Activated naive CD4-positive, alpha-beta T cell (primary cell): ENCODE data around the gene ARFIP2.
"Not testable (repeated sequence)": the region's sequence is repeated elsewhere in the genome, so short reads cannot be mapped to it uniquely, and the experiment has no call there.

ENCODE experiments used
- DNase-seq, 4 experiments: peaks; one replicate each; lab custom pipeline; 2025; lab: John Stamatoyannopoulos, UW

ARFIP2 gene, protein sequence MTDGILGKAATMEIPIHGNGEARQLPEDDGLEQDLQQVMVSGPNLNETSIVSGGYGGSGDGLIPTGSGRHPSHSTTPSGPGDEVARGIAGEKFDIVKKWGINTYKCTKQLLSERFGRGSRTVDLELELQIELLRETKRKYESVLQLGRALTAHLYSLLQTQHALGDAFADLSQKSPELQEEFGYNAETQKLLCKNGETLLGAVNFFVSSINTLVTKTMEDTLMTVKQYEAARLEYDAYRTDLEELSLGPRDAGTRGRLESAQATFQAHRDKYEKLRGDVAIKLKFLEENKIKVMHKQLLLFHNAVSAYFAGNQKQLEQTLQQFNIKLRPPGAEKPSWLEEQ

DNA sequence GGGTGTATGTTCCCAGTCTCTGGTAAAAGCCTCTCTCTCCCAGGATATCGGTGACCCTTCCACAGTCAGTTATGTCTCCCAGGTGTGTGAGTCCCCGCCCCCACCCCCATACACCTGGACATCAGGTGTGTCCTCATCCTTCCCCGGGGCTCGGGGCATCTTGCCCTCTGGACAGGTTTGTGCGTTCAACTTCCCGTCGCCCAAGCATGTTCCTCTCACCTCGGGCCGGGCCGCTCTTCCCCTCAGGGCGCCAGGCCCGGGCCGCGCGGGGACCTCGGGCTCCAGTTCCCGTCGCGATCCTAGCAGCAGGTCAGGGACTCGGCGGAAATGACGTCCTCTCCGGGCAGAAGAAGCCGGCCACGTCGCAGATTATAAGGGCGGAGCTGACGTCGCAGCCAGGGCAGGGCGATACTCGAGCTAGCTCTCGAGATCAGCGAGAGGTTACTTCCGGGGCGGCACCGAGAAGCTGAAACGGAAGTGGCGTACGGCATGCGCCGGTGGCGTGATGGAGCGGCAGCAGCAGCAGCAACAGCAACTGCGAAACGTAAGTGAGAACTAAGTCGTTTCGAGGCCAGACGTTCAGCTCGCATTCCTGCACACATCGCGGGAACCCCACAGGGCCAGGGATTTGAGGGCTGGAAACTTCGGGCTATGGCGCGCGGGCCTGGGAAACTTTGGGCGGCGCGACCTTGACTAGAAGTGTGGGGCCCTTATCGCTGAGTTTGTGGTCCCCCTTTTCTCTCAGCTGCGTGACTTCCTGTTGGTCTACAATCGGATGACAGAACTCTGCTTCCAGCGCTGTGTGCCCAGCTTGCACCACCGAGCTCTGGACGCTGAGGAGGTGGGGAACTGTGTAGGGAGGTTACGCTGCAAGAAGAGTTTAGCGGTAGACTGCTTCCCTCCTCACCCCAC is at the start of gene ARFIP2, which contains the start of gene TIMM10B:
Gene ARFIP2, minus strand, starts transcription at position 320 of the 912 bp plus-strand sequence. CDS start 910 bp downstream, outside the sequence.
Gene TIMM10B, plus strand, starts transcription at position 490 of the 912 bp plus-strand sequence. Its CDS starts 16 bp downstream, at position 506.
- peak; percentile 87 to 93 (median 92) for DNase-seq

DNA sequence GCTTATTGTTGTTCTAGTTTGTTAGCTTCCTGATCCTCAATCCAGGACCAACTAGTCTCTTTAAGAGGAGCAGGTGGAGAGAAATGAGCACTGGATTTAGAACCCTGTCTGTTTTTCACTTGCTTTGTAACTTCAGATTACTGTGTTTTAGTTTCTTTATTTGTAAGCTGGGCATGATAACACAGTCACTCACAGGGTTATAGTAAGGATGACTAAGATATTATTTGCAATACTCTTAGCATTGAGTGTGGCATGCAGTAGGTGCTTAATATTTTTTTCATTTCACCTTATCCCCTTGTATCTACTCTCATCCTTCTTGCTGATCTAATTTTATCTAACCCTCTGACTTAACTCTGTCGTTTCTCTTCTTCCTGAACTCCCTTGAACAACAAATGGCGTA is 49.7 kb upstream of the ARFIP2 start:
- DNase-seq, result no peak

DNA sequence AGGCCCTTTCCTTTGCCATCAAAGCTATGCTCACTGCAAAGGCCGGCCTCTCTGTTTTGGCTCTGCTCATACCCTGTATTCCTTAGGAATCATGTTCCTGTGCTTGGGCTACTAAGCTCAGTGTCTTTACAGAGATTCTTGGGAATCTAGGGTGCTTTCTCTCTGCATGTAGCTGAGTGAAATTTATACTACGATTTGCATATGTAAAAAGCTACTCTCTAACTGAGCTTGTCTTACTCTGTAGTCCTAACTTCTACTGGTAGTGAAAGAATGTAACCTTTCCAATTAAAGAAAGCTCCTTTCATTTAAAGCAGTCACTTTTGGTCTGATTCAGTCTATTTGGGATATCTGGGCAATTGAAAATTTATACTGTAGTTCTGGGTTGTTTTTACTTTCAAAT is 48.1 kb upstream of the ARFIP2 start:
- DNase-seq, result no peak

DNA sequence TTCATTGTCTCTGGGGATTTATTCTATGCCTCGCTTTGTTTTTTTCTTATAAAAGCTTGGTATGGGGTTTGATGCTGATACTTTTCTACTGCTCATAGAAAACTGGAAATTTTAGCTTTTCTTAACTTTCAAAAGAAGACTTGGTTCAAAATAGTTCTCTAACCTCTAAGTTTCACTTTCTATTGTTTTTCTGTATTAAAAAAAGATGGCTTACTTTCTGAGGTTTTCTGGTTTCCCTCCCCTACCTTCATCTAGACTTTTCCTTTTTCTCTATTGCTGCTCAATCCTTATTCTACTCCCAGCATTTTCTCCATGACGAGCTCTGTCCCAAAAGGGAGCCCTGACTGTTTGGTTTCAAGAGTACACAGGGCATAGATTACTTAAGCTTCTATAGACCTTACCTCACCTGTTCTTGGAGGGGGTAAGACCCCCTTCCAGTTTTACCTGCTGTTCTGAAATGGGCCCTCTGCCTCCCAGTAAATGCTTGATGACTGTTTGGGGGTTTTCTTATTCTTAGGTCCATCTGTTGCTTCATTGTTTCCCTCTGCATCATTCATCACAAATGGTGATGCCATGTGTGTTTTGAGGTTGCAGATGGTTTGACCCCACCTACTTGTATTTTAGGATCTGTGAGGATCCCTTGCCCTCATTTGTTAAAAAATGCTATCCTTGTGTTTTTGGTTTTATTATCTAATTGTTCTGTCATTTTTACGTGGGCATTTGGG is 45.4 kb upstream of the ARFIP2 start:
- no peak for DNase-seq

DNA sequence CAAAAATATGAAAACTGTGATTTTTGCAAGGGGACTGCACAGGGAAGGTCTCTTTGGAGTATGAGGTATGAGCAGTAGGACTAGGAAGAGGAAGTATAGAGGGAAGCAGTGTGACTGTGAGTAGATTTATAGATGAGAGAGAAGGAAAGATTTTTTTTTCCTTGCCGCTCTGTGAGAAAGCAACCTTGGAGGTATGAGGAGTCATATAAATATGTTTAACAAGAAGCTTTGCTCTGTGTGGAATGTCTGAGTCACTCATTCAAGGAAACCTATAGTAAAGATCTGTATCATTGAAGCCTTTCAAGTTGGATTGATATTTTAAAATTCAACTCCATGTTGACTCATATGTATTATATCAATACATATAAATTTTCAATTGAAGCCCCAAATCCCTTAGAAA is 42.1 kb upstream of the ARFIP2 start:
- no peak for DNase-seq

DNA sequence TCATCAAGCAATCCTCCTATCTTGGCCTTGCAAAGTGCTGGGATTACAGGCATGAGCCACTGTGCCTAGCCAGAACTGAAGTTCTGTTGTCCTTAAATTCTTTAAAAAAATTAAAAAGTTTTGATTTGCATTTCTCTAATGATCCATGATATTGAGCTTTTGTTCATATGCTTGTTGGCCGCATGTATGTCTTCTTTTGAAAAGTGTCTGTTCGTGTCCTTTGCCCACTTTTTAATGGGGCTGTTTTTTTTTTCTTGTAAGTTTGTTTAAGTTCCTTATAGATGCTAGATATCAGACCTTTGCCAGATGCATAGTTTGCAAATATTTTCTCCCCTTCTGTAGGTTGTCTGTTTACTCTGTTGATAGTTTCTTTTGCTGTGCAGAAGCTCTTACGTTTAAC is 40.8 kb upstream of the ARFIP2 start:
- not testable (repeated sequence) for DNase-seq

DNA sequence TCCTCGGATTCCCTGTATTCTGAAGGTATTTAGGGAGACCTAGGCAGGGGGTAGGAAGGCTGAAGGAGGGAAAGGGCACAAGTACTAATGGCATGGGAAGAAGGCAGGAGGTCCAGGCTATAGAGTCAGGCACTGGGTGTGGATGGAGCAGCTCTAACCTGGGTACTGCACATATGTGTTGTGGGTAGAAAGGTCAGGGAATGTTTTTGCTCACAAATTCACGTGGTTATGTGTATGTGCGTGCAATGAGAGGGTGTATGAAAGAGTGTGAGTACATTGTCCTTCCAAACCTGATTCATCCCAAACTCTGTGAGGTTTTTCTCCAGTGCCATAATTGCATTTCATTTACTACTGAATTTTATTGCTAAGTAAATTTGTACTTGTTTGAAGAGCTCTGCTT is 39.1 kb upstream of the ARFIP2 start:
- no peak for DNase-seq

DNA sequence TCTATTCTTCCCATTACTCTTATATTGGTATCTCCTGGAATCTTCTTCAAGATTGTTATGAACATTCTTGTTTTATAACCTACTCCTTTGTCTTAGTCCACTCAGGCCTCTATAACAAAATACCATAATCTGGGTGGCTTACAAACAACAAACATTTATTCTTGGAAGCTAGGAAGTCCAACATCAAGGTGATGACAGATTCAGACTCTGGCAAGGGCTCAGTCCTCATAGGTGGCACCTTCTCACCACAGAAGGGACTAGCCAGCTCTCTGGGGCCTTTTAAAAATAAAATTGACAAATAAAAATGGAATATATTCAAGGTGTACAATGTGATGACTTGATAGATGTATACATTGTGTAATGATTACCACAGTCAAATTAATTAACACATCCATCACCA is 35.7 kb upstream of the ARFIP2 start:
- no peak for DNase-seq

DNA sequence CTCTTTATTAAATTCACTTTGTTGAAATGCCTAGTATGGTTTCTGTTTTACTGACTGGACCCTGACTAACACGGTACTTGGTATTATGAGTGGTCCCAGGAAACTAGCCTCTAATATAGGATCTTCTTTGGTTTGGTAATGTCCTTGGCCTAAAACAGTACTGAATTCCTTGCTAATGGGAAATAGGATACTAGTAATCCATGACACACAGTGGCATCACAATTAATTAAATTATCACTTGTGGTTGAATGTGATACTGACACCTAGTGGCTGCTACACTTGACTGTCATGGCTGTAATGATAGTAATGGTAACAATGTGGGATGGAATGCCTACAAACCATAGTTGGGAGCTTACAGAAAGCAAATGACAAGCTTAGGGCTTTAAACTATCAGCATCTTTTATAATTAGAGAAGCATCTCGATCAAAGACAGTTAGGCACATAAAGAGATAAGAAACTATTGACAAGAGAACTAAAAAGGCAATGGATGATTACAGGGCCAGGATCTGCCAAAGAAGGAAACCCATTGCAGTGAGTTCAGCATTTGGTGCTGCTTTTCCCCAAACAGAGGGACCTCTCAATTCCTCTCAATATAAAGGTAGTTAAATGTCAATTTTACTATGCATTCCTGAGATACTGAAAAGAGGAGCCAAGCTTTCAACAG is 24.6 kb upstream of the ARFIP2 start:
- DNase-seq, result no peak

DNA sequence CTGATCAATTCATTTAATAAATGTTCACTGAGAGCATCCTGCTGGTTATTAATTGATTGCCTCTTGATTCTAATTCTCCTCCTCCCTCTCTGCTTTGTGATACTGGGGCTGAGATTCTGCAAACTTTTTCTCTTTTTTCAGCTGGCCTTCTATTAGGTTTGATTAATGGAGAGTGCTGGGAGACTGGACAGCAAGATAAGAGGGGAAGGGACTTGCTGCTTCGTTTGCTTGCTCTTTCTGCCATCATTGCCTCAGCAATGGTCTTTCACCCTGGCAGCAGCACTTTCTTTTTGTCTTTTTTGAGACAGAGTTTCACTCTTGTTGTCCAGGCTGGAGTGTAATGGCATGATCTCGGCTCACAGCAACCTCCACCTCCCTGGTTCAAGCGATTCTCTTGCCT is 23.0 kb upstream of the ARFIP2 start:
- no peak for DNase-seq

DNA sequence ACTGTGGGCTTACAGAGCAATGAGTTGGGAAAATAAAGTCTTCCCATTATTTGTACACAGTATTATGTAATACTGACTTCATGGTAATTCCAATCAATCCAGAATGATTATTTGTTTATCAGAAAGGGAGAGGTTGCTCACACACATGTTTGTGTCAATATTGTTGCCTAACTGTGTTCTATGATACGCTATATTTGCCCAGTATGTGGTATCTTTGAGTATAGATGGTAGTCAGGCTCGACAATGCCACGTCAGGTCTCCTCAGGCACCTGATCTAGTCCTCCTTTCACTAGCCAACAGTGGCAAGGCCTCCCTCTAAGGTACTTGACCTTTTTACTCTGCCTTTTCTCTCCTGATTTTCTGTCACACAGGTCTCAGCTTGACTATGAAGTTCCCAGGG is 21.3 kb upstream of the ARFIP2 start:
- no peak for DNase-seq

DNA sequence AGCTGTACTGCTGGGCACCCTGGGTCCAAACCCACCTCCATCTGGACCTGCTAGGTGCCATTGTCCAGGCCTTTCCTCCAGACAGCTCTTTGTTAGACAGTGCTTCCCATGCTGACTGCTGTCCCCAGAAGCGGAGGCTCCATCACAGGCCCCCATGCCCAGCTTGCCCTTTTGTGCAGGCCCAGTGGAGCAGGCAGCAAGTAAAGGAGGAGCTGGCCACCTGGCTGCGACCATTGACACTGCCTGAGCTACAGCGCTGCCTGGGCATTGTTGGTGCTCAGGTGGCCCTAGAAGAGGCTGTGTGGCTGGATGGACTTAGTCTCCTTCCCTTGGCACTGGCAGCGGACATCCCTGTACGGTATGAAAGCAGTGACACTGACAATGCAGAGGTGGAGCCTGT is 17.4 kb upstream of the ARFIP2 start:
- DNase-seq, result no peak

DNA sequence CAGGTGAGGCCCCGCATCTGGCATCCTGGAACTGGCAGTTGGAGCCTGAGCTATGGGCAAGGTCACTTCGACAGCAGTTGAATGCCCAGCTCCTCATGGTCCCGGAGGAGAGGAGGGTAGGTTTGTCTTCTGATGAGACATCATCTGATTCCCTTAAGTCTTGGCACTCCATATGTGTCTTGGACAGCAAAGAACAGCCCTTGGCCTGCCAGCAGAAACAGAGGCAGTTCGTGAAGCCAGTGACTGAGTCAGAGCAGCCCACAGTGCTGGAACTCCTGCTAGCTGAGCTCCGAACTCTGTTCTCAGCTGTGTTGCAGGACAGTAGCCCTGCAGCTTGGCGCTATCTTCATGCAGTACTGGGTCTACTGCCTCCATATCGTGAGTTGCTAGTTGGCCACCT is 17.0 kb upstream of the ARFIP2 start:
- no peak for DNase-seq

DNA sequence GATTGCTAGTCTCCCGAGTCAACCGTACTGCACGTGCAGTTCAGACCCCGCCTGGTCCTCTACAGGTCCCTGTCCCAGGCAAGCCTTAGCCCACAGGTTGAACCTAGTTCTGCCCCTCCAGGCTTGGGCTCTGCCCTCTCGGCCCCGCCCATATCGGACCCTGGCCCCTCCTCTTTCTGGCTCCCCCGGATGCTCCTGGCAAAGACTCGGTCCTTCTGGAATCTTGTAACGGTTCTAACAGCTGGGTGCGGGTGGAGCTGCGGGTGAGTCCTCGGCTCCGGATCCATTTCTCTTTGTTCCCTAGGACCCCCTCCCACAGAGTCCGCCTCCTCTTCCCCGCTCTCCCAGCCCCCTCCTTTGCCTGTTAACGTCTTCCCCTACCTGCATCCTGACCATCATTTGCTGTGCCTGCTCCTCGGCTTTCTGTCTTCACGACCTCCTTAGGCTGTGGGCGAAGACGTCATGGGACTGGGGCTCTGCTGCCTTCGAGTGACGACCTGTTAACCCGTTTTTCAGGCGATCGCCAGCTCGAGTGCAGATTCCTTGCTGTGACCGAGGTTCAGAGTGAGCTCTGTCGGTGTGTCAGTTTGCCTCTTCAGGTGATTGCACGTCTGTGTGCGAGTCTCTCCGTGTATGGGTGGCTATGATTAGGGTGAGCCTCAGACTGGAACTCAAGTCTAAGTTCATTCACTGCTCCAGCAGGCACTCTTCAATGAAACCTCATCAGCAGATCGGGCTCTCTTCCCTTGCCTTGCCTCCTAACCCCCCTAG is 16.1 kb upstream of the ARFIP2 start, which contains the start of gene DNHD1:
Gene DNHD1, plus strand, starts transcription at position 212 of the 771 bp plus-strand sequence. CDS start 936 bp downstream, outside the sequence.
- no peak for DNase-seq

DNA sequence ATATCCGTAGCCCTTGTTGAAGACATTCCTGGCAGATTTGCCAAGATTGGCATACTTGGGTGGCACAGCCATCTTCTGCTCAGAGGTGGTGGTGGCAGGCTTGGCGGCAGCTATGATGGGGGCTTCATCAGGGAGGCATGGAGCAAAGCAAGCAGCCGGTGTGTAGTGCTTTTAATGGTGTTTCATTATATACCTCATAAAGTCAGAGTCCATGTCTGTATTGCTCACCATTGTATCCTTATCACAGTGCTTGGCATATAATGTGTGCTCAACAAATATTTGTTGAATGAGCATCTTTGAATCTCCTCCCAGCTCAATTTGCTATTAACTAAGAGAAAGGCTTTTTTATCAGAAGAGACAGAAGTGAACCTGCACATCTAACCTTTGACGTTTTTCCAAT is 8.2 kb upstream of the ARFIP2 start:
- DNase-seq, result no peak

DNA sequence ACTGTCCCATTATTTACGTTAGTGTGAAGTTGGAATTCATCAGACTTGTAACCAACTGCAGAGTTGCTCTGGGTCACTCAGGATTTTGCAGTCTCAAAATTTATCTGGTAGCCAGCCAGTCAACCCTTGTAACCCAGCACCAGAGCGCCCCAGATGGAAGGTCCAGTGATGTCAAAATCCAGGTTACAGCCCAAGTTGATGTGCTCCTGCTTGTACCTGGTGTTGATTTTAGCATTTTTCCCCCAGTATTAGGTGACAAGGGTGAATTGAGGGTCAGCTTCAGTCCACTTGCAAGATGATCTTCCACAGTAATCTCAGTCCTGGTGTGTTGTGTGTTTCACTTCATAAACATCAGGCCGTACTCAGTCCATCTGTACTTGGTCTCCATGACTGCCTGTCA is 7.7 kb upstream of the ARFIP2 start:
- no peak for DNase-seq

DNA sequence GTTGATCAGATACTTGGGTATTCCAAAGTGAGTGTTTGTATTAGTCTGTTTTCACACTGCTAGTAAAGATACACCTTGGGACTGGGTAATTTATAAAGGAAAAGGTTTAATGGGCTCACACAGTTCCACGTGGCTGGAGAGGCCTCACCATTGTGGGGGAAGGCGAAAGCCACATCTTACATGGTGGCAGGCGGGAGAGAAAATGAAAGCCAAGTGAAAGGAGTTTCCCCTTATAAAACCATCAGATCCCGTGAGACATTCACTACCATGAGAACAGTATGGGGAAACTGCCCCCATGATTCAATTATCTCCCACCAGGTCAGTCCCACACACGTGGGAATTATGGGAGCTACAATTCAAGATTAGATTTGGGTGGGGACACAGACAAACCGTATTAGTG is 7.2 kb upstream of the ARFIP2 start:
- no peak for DNase-seq

DNA sequence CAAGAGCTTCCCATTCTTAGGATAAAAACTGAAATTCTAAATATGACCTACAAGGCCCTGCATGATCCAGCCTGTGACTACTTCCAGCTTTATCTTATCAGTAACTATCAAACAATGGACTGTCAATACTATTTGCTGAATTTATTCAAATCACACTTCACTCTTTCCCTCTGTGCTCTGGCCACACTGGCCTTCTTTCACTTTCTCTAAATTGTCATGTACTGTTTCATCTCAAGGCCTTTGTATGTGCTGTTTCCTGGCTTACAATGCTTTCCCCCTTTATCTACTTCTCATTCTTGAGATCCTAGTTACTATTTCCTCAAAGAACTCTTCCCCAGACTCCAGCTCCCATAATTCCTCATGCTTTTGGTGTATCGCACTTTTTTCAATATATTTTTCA is 5.8 kb upstream of the ARFIP2 start:
- DNase-seq, result no peak

DNA sequence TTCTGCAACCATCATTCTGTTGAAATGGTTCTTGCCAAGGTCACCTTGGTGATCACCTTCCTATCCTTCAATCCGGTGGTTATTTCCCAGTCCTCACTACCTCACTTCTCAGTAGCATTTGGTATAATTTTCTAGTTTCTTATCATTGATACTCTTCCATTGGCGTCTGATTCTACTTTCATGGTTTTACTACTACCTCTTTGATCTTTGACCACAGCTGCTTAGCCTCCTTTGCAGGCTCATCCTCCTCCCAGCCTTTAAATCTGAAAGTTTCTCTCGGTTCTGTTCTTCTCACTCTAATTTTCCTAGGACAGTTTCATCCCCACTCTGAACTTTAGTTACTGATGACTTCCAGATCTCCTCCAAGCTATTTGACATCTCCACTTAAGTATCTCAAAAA is 5.1 kb upstream of the ARFIP2 start:
- no peak for DNase-seq

DNA sequence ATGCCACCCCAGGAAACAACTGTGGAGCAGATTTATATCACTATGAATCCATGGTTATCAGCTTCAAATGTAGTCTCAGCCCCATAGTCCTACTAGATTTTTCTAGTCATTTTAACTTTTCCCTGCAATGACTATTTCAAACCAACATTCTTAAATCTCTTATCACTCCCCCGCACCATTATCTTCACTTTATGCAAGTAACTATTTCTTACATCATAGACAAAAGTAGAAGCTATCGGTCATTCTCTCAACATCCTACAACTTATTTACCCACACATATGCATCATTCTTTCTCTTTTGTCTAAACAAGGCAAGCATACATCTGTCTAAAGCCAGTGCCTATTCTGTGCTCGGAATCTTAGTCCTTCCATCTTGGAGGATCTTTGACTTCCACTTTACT is 4.5 kb upstream of the ARFIP2 start:
- DNase-seq, result no peak

DNA sequence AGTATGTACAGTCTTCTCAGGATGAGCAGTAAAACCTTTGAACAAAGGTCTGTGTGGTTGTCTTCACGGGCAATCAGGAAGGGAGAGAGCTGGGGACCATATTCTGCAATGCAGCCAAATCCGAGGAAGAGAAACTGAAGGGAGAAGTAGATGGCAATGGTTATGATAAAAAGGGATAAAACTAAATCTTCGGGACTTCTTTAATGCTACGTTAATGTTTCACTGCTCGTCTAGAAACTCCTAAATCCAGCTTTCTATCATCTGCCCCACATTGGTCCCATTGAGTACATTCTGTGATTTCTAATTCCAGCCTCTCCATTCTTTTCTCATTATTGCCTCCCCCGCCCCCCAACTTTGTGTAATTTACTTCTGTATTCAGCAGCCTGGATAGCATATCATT is 1.9 kb upstream of the ARFIP2 start:
- DNase-seq, result no peak
